H7 (cell line): ENCODE data around the gene NUDT19. TPM values are rescaled to one million over a fixed set of nuclear protein-coding genes. Genes with fewer than 3 reads are reported as not detected.

Experiments used
- DNase-seq: peaks from one replicate; pipeline ENCODE4 v3.0.0; 2012
- H3K27me3 ChIP-seq: 2 replicates; pipeline ENCODE4 v1.6.0; 2011; ENCODE audit warnings: mild to moderate bottlenecking, low read length; ENCODE audit not compliant: control insufficient read depth, insufficient read depth
- H3K36me3 ChIP-seq: replicated peaks from 2 replicates; pipeline ENCODE4 v1.5.1; 2011; ENCODE audit warnings: low read length; ENCODE audit not compliant: control insufficient read depth, insufficient read depth
- H3K4me3 ChIP-seq: 2 replicates; pipeline ENCODE4 v1.5.1; 2011; ENCODE audit warnings: low read depth, mild to moderate bottlenecking, control low read depth, low read length, moderate library complexity; ENCODE audit not compliant: insufficient read depth
- total RNA-seq: library from RNA; depleted of rRNA; stranded (reverse); fragments of >200 nt; shearing (Covaris generic); gene quantifications from 2 replicates; pipeline ENCODE4 v1.2.3, GENCODE V29; 2014; rRNA removed

Gene NUDT19
- total RNA-seq, 1 experiment from 2014 or later = 1.3 TPM

DNA sequence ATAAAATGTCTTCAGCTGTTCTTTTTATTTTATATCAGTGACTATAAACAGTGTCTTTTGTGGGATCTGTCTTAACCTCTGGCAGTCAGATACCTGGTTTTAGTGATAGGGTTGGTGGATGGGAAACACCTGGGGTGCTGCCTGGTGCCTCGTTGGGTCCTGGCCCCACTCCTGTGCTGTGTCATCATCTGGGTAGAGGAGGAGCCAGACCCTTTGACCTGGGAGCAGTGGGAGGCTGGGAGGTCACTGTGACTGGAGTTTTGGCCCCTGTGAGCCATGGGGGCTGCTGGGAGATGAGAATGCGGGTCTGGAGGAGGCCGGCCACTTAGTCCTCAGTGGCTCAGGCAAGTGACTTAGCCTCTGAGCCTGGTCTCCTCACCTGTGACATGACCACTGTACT is 57.3 kb downstream of the NUDT19 start:
- Histone ChIP-seq H3K36me3 (no peaks in the 10 kb centered on the region), H3K27me3 (no peaks in the 10 kb centered on the region), H3K4me3 (no peak overlapping the region)
- DNase-seq = no peak

DNA sequence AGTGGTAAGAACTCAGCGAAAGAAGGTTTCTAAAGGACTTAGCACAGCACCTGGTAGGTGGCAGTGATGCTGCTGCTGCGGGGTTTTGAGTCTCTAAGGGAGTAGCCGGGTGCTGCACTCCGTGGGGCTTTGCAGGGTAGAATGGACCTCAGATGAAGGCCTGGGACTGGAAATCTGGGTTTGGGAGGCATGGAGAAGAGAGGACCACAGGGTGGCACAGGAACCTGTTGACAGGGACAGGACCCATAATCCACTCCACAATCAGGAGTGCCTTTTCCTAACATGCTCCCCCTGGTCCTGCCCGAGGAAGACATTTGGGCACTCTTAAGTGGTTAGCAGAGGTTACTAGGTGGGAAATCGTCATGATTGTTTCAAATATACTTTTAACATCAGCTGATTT is 57.7 kb downstream of the NUDT19 start:
- H3K36me3 ChIP-seq = no peaks in the 10 kb centered on the region
- H3K27me3 ChIP-seq = no peaks in the 10 kb centered on the region
- no peak overlapping the region for H3K4me3 ChIP-seq
- DNase-seq = no peak

DNA sequence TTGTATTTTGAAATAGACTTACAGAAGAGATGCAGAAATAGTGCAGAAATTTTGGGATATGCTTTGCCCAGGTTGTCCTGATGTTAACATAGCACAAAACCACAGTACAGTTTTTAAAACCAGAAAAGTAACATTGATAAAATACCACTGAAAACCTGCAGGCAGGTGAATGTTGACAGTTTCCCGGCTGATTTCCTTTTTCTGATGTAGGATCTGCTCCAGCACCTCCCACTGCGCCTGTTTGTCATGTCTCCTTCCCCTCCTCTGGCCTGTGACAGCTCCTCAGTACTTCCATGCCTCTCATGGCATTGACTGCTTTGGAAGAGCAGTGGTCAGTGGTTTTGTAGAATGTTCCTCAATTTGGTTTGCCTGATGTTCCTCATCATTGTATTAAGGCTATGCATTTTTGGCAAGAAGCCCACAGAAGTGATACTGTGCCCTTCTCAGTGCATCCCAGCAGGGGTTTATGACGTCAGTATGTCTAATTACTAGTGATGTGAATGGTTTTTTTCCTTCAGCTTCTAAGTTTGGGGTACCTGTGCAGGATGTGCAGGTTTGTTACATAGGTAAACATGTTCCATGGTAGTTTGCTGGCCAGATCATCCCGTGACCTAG is 58.9 kb downstream of the NUDT19 start:
- no peak for DNase-seq

DNA sequence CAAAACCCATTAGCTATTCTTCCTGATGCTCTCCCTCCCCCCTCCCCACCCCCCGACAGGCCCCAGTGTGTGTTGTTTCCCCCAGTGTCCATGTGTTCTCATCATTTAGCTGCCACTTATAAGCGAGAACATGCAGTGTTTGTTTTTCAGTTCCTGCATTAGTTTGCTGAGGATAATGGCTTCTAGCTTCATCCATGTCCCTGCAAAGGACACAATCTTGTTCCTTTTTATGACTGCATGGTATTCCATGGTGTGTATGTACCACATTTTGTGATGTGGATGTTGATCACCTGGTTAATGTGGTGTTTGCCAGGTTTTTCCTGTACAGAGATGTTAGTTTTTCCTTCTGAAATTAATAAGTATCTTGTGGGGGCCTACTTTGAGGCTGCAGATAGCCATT is 59.4 kb downstream of the NUDT19 start:
- DNase-seq = no peak
- no peaks in the 10 kb centered on the region for H3K36me3 ChIP-seq
- no peaks in the 10 kb centered on the region for H3K27me3 ChIP-seq
- no peak overlapping the region for H3K4me3 ChIP-seq

More for the DNA sequence above, 58.9 kb downstream of the NUDT19 start:
- Histone ChIP-seq H3K27me3 (no peaks in the 10 kb centered on the region), H3K4me3 (no peak overlapping the region), H3K36me3 (no peaks in the 10 kb centered on the region)

DNA sequence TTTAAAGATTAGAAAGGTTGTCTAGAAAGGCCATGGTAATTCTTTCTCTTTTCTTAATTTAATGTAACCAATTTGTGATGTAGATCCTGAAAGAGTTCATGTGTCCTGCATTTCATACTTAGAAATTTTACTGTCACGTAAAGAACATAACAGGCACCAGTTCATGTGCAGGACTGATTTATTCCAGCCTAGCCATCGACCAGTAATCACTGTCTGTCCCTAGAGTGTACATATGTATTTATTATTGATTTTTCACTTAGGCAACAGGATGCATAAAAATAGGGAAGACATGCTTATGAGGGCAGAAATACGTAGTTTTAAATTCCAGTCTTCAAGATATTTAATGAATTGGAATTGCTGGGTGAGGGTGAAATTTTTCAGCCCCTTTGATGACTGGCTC is 65.6 kb downstream of the NUDT19 start:
- H3K36me3 ChIP-seq = no peaks in the 10 kb centered on the region
- H3K4me3 ChIP-seq = no peak overlapping the region
- DNase-seq = no peak

More for the DNA sequence above, 65.6 kb downstream of the NUDT19 start:
- no peaks in the 10 kb centered on the region for H3K27me3 ChIP-seq

Other genes starting within 250 kb of the NUDT19 start
- gene PDCD5, start 110.6 kb upstream of the NUDT19 start, total RNA-seq = 73.7 and 105 TPM in 2 replicates
- 40.7 and 52.0 TPM in 2 replicates for gene ANKRD27, start 16.6 kb upstream of the NUDT19 start, total RNA-seq
- gene RGS9BP, start 16.0 kb upstream of the NUDT19 start, total RNA-seq = 0.33 and 0.35 TPM in 2 replicates
- gene TDRD12, start 27.9 kb downstream of the NUDT19 start, total RNA-seq = 0.55 and 1.4 TPM in 2 replicates
- not detected in 2 replicates for gene SLC7A9, start 177.9 kb downstream of the NUDT19 start, total RNA-seq